Smooth muscle cell (in vitro differentiated cells): ENCODE data around the gene YKT6. TPM values are rescaled to one million over a fixed set of nuclear protein-coding genes. Genes with fewer than 3 reads are reported as not detected.

Source experiments
- DNase-seq: peaks from one replicate; lab custom pipeline; 2025; ENCODE audit not compliant: unreplicated experiment; lab: John Stamatoyannopoulos, UW
- H2AFZ ChIP-seq: fragments of 200-600 bp; sonication (generic); 2 replicates; pipeline ENCODE4 v1.6.0; 2016; ENCODE audit warnings: antibody characterized with exemption, low read depth, mild to moderate bottlenecking
- H3F3A ChIP-seq: fragments of 200-600 bp; sonication (generic); 2 replicates; pipeline ENCODE4 v1.6.0; 2017; ENCODE audit warnings: antibody characterized with exemption, low read depth
- H3K27ac ChIP-seq: fragments of 200-600 bp; sonication (generic); 2 replicates; pipeline ENCODE4 v1.5.1; 2016; ENCODE audit warnings: low read depth, mild to moderate bottlenecking
- H3K27me3 ChIP-seq: fragments of 200-600 bp; sonication (generic); 2 replicates; pipeline ENCODE4 v1.6.1; 2016; ENCODE audit warnings: low read depth, mild to moderate bottlenecking
- H3K36me3 ChIP-seq: fragments of 200-600 bp; sonication (generic); 2 replicates; pipeline ENCODE4 v1.5.1; 2016; ENCODE audit warnings: low read depth
- H3K4me1 ChIP-seq: fragments of 200-600 bp; sonication (generic); 2 replicates; pipeline ENCODE4 v1.5.1; 2016; ENCODE audit warnings: low read depth
- H3K4me2 ChIP-seq: fragments of 200-600 bp; sonication (generic); 2 replicates; pipeline ENCODE4 v1.6.0; 2016; ENCODE audit warnings: mild to moderate bottlenecking
- H3K4me3 ChIP-seq: fragments of 200-600 bp; sonication (generic); 2 replicates; pipeline ENCODE4 v1.5.1; 2016; ENCODE audit warnings: mild to moderate bottlenecking
- H3K79me2 ChIP-seq: fragments of 200-600 bp; sonication (generic); 2 replicates; pipeline ENCODE4 v1.6.0; 2016; ENCODE audit warnings: low read depth, mild to moderate bottlenecking
- H3K9ac ChIP-seq: fragments of 200-600 bp; sonication (generic); 2 replicates; pipeline ENCODE4 v1.6.0; 2016; ENCODE audit warnings: low read depth
- H3K9me3 ChIP-seq: fragments of 200-600 bp; sonication (generic); replicated peaks from 2 replicates; pipeline ENCODE4 v1.5.1; 2016; ENCODE audit warnings: low read depth
- H4K20me1 ChIP-seq: fragments of 200-600 bp; sonication (generic); 2 replicates; pipeline ENCODE4 v1.6.0; 2016; ENCODE audit warnings: low read depth
- WGBS: methylation state at CpG from one replicate; pipeline ENCODE4 v1.1.7; 2016; ENCODE audit warnings: low lambda C conversion rate; 5-methylcytosine and 5-hydroxymethylcytosine counted together
- polyA plus RNA-seq: library from polyadenylated mRNA; unstranded; fragments of >200 nt; fragmentation: Nextera tagmentation; extraction: Ambion mirVana; gene quantifications from 2 replicates; pipeline ENCODE4 v1.2.1, GENCODE V29; 2016
- total RNA-seq: library from RNA; depleted of rRNA; stranded (reverse); fragments of >200 nt; gene quantifications from 2 replicates; pipeline ENCODE4 v1.2.3, GENCODE V29; 2014
- TF ChIP-seq, protein P1 (sequence below): fragments of 200-600 bp; sonication (generic); IDR thresholded peaks from 2 replicates; pipeline ENCODE4 v1.5.1; 2017; ENCODE audit warnings: borderline replicate concordance, mild to moderate bottlenecking, antibody characterized with exemption; ENCODE audit not compliant: insufficient read depth, poor library complexity, severe bottlenecking

Gene YKT6
- total and polyA plus RNA-seq, 2 experiments from 2014 or later, result 64.2 to 86.5 TPM

- H3K27me3 ChIP-seq, result no peaks in the 10 kb centered on the region
- H3K9ac ChIP-seq, result no peak overlapping the region
- no peak for DNase-seq
- no peaks in the 10 kb centered on the region for H3K9me3 ChIP-seq
- H3F3A ChIP-seq, result no peaks in the 10 kb centered on the region
- no peaks in the 10 kb centered on the region for H3K79me2 ChIP-seq
- no peaks in the 10 kb centered on the region for H3K4me1 ChIP-seq
- TF ChIP-seq, protein P1, sequence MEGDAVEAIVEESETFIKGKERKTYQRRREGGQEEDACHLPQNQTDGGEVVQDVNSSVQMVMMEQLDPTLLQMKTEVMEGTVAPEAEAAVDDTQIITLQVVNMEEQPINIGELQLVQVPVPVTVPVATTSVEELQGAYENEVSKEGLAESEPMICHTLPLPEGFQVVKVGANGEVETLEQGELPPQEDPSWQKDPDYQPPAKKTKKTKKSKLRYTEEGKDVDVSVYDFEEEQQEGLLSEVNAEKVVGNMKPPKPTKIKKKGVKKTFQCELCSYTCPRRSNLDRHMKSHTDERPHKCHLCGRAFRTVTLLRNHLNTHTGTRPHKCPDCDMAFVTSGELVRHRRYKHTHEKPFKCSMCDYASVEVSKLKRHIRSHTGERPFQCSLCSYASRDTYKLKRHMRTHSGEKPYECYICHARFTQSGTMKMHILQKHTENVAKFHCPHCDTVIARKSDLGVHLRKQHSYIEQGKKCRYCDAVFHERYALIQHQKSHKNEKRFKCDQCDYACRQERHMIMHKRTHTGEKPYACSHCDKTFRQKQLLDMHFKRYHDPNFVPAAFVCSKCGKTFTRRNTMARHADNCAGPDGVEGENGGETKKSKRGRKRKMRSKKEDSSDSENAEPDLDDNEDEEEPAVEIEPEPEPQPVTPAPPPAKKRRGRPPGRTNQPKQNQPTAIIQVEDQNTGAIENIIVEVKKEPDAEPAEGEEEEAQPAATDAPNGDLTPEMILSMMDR, result no peak
- no peaks in the 10 kb centered on the region for H3K36me3 ChIP-seq
- 86% methylated on average over 4 of the region's 4 CpGs for WGBS
- H3K4me2 ChIP-seq, result no peak overlapping the region
- H2AFZ ChIP-seq, result no peak overlapping the region
- no peaks in the 10 kb centered on the region for H4K20me1 ChIP-seq
- no peak overlapping the region for H3K4me3 ChIP-seq
- H3K27ac ChIP-seq, result no peak overlapping the region
Measured at GRCh38 chr7:44156453-44157010, 44.2 kb upstream of the YKT6 start.

DNA sequence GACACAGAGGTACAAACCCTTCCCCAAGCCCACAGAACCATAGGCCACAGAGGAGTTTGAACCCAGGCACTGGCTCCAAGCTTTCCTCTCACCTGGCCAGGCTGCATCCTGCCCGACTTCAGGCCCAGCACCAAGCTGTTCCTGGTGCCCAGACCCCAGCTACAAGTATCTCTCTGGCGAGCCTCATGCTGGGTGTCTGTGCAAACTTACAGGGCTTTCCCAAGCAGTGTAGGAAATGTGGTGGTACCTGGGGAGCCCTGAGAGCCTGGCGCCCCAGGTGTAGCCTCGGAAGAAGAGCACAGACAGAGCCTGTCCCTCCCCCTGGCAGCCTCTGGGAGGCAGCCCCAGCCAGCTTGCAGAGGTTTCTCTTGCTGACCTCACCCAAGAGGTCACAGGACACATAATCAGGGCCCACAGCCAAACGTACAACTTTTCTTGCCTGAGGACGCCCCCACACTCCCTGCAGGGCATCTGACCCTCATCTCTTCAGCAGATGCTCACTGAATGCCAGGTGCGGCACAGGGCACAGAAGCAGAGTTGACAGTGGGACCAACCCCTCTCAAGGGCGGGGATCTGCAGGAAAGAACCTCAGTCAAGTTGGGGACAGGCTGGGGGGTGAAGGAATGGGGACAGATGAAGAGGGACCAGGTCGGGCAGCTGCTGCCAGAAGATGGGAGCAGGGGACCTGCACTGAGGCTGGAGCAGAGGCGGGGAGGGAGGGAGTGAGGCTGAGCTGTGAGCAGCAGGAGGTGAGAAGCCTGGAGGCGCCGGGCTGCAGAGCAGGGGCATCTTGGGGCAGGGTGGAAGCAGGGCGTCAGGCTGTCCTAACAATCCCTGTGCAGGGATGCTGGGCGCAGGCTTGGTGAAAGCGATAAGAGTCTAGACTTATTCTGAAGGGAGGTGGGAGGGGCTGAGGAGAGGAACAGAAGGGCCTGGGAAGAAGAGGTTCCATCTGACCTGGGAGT lies 43.4 kb upstream of the YKT6 start:
- WGBS, result 84% methylated on average over 15 of the region's 15 CpGs
- Histone ChIP-seq H3K4me2 (no peak overlapping the region), H3K36me3 (no peaks in the 10 kb centered on the region), H3K9me3 (no peaks in the 10 kb centered on the region), H4K20me1 (no peaks in the 10 kb centered on the region), H3K9ac (no peak overlapping the region), H3K4me3 (no peak overlapping the region), H3K79me2 (no peaks in the 10 kb centered on the region), H3K27me3 (no peaks in the 10 kb centered on the region), H2AFZ (no peak overlapping the region), H3K27ac (no peak overlapping the region), H3F3A (no peaks in the 10 kb centered on the region), H3K4me1 (no peaks in the 10 kb centered on the region)
- TF ChIP-seq, protein P1, result no peak
- DNase-seq, result no peak

DNA sequence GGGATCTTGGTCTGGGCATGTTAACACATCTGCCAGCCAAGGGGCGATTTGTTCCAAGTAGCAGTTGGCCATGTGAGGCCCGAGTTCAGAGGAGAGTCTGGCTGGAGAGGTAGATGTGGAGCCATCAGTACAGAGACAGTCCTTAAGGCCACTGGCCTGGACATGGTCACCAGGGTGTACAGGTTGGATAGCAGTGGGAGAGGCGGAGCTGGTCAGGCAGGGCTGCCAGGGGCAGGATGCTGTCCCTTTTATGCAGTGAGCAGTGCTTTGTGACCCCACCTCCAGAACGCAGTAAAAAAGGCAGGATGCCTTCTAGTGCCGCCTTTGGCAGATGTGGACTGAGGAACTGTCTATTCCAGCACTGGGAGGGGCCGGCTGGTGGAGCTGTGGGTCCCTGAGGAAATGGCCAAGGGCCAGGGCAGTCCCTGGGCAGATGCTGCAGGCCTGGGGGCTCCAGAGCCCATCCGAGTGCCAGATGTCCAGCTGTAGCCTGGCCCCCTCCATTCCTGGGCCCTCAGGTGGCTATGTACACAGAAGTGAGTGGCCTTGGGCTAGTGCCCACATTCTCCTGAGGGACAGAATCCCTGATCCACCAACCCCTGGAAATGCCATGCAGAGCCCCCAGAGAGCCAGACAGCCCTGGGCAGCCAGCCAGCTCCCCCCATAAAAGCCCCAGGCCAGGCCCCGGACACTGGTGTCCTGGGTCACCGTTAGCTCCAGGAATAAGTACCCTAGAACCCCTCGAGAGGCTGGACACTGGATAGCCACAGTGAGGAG lies 42.5 kb upstream of the YKT6 start:
- H3F3A ChIP-seq, result no peaks in the 10 kb centered on the region
- H3K79me2 ChIP-seq, result no peaks in the 10 kb centered on the region
- H3K36me3 ChIP-seq, result no peaks in the 10 kb centered on the region
- no peaks in the 10 kb centered on the region for H3K27me3 ChIP-seq
- no peak overlapping the region for H2AFZ ChIP-seq
- TF ChIP-seq, protein P1, result no peak
- no peak for DNase-seq
- peaks cover under 1% of the 10 kb centered on the region for H3K4me1 ChIP-seq
- H3K27ac ChIP-seq, result no peak overlapping the region
- no peak overlapping the region for H3K9ac ChIP-seq
- H4K20me1 ChIP-seq, result no peaks in the 10 kb centered on the region
- no peaks in the 10 kb centered on the region for H3K9me3 ChIP-seq
- no peak overlapping the region for H3K4me2 ChIP-seq
- WGBS, result 85% methylated on average over 10 of the region's 10 CpGs
- H3K4me3 ChIP-seq, result no peak overlapping the region
